Lower leg skin (tissue), 3 donors: ENCODE measurements around the gene SLC7A5.
"Not testable (repeated sequence)": the region's sequence is repeated elsewhere in the genome, so short reads cannot be mapped to it uniquely, and the experiment has no call there.

ENCODE experiments used
- CTCF ChIP-seq, 3 donors: fragments of 450-650 bp; IDR thresholded peaks; one replicate each; pipeline ENCODE4 v1.5.1; 2016; ENCODE audit warnings: antibody characterized with exemption in 3 of 3, mild to moderate bottlenecking in 3 of 3, moderate library complexity in 2 of 3
- POLR2A ChIP-seq, 2 donors: fragments of 450-650 bp; IDR thresholded peaks; one replicate each; pipeline ENCODE4 v1.6.1; 2016 to 2017; ENCODE audit warnings: antibody characterized with exemption in 2 of 2, mild to moderate bottlenecking in 1 of 2, moderate library complexity in 1 of 2

DNA sequence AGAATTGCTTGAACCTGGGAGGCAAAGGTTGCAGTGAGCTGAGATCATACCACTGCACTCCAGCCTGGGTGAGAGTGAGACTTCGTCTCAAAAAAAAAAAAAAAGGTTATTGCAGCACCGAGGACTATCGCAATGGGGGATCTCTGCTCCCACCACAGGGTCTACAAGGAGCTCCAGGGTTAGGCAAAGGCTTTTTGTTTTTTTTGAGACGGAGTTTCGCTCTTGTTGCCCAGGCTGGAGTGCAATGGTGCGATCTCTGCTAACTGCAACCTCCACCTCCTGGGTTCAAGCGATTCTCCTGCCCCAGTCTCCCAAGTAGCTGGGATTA, 41.8 kb downstream of the SLC7A5 start:
- TF ChIP-seq CTCF, POLR2A (IDR thresholded peaks at IDR 0.05): not testable (repeated sequence)
